NCI-H146 (cell line): ENCODE results near the gene UGT1A7.

Source experiments
- DNase-seq: peaks from one replicate; lab custom pipeline; 2025; lab: John Stamatoyannopoulos, UW

The UGT1A7 gene

GRCh38 chr2:233818639-233819621 is 137.2 kb downstream of the UGT1A7 start:
- no peak for DNase-seq

GRCh38 chr2:233819884-233820773 is 138.4 kb downstream of the UGT1A7 start:
- DNase-seq: no peak

GRCh38 chr2:233820774-233821105 is 139.0 kb downstream of the UGT1A7 start:
- DNase-seq: no peak

- DNase-seq: no peak
Observed at GRCh38 chr2:233821196-233821595, 139.5 kb downstream of the UGT1A7 start.

GRCh38 chr2:233821709-233822100 is 140.0 kb downstream of the UGT1A7 start:
- no peak for DNase-seq

- no peak for DNase-seq
Observed at GRCh38 chr2:233822101-233822771, 140.5 kb downstream of the UGT1A7 start.
